Right lobe of liver (tissue), 6 donors: ENCODE measurements around the gene DCC. TPM values are rescaled to one million over a fixed set of nuclear protein-coding genes. Genes with fewer than 3 reads are reported as not detected.

ENCODE experiments used
- ATAC-seq, 4 donors: fragments of 200-7000 bp; cut with Tn5 transposase; one replicate each; pipeline ENCODE4 v1.9.1; 2020; ENCODE audit warnings: mild to moderate bottlenecking in 4 of 4, moderate library complexity in 4 of 4
- DNase-seq, 3 donors: peaks; one replicate each; pipeline ENCODE4 v3.0.0-alpha.2; 2020
- H3K27ac ChIP-seq, 3 donors: fragments of 200-600 bp; one replicate each; pipeline ENCODE4 v1.8.0; 2022
- H3K27me3 ChIP-seq, 2 donors: fragments of 200-600 bp; one replicate each; pipeline ENCODE4 v1.8.0; 2022
- H3K36me3 ChIP-seq, 4 donors: fragments of 200-600 bp; sonication (generic) in 1 of 4; one replicate each; pipeline versions ENCODE4 v1.5.1 to v1.8.0; 2017 to 2022; ENCODE audit warnings: control low read depth in 1 of 4
- H3K4me1 ChIP-seq, 4 donors: fragments of 200-600 bp; sonication (generic) in 1 of 4; one replicate each; pipeline versions ENCODE4 v1.5.1 to v1.8.0; 2017 to 2022; ENCODE audit warnings: control low read depth in 1 of 4
- H3K4me3 ChIP-seq, 3 donors: fragments of 200-600 bp; one replicate each; pipeline ENCODE4 v1.8.0; 2022
- H3K9me3 ChIP-seq, 4 donors: fragments of 200-600 bp; sonication (generic) in 1 of 4; one replicate each; pipeline versions ENCODE4 v1.5.1 to v1.8.0; 2017 to 2022; ENCODE audit warnings: control low read depth in 1 of 4
- CTCF ChIP-seq, 4 donors: fragments of 200-600 bp in 3 of 4; fragments of 450-650 bp in 1 of 4; IDR thresholded peaks; one replicate each; pipeline versions ENCODE4 v1.5.1 to v1.8.0; 2016 to 2022; ENCODE audit warnings: antibody characterized with exemption in 4 of 4, mild to moderate bottlenecking in 2 of 4
- POLR2A ChIP-seq: fragments of 450-650 bp; IDR thresholded peaks from one replicate; pipeline ENCODE4 v1.6.1; 2017; ENCODE audit warnings: antibody characterized with exemption, mild to moderate bottlenecking
- WGBS: methylation state at CpG from one replicate; pipeline ENCODE4 v1.1.6; 2018; ENCODE audit warnings: low coverage, low lambda C conversion rate; ENCODE audit not compliant: insufficient coverage; ENCODE audit errors: missing lambda C conversion rate; 5-methylcytosine and 5-hydroxymethylcytosine counted together
- intact Hi-C, 2 donors: fragments of 100-400 bp; cut with DNase I; formaldehyde crosslinking; loops; one replicate each; pipeline versions ENCODE4 v1.11.2 to v1.14.1; 2022
- total RNA-seq, 6 experiments: library from RNA; depleted of rRNA in 2 of 6; stranded (reverse); fragments of >200 nt in 2 of 6; fragmentation: NEBNext Ultra II Directional in 3 of 6; extraction: Animal tissue kit (Norgen Biotek cat#: 25700) in 3 of 6; gene quantifications; one replicate each; pipeline versions ENCODE4 v1.1.0 to v1.2.4, GENCODE V29; 2016 to 2023
- donor health status: DM: no; HTN: yes; CAD: no.
- donor health status: DM: no; HTN: no; CAD: no.
- donor health status: DM: no; HTN: no; CAD: no.
- donor health status: DM: no; HTN: yes; CAD: no.
- donor health status: DM: no; HTN: yes; CAD: no.

Gene DCC
- total RNA-seq, 6 experiments from 2014 or later, result 0.06 TPM; not detected in 5

GRCh38 chr18:52486052-52486451 lies 146.1 kb downstream of the DCC start:
- Histone ChIP-seq H3K27ac (no peak overlapping the region), H3K4me1 (no peaks in the 10 kb centered on the region), H3K4me3 (no peak overlapping the region), H3K27me3 (no peaks in the 10 kb centered on the region), H3K36me3 (no peaks in the 10 kb centered on the region), H3K9me3 (no peaks in the 10 kb centered on the region)
- no peak for TF ChIP-seq POLR2A
- no peak for TF ChIP-seq CTCF (IDR thresholded peaks at IDR 0.05)
- ATAC-seq (no peak), DNase-seq (no peak)
- intact Hi-C loops, result no loop called here
- WGBS, result 70% methylated on average over 6 of the region's 6 CpGs

- 30% methylated on average over 4 of the region's 4 CpGs for WGBS
- H3K4me1 ChIP-seq, result no peaks in the 10 kb centered on the region
- no peak overlapping the region for H3K4me3 ChIP-seq
- intact Hi-C loops, result no loop called here
- H3K27me3 ChIP-seq, result no peaks in the 10 kb centered on the region
- no peaks in the 10 kb centered on the region for H3K9me3 ChIP-seq
- H3K27ac ChIP-seq, result no peak overlapping the region
- no peak for ATAC-seq
- TF ChIP-seq POLR2A, result no peak
- TF ChIP-seq CTCF (IDR thresholded peaks at IDR 0.05), result no peak
- no peak for DNase-seq
- no peaks in the 10 kb centered on the region for H3K36me3 ChIP-seq
Measured at GRCh38 chr18:52489396-52490306, 149.7 kb downstream of the DCC start.

GRCh38 chr18:52496426-52496825 lies 156.4 kb downstream of the DCC start:
- Histone ChIP-seq H3K4me1 (no peaks in the 10 kb centered on the region), H3K4me3 (no peak overlapping the region), H3K27ac (no peak overlapping the region), H3K36me3 (no peaks in the 10 kb centered on the region), H3K9me3 (no peaks in the 10 kb centered on the region), H3K27me3 (no peaks in the 10 kb centered on the region)
- intact Hi-C loops, result no loop called here
- TF ChIP-seq POLR2A, result no peak
- TF ChIP-seq CTCF (IDR thresholded peaks at IDR 0.05), result no peak
- ATAC-seq (no peak), DNase-seq (no peak)

GRCh38 chr18:52499016-52499415 lies 159.0 kb downstream of the DCC start:
- intact Hi-C loops, result no loop called here
- no peak overlapping the region for H3K4me3 ChIP-seq
- no peaks in the 10 kb centered on the region for H3K9me3 ChIP-seq
- TF ChIP-seq POLR2A (no peak), CTCF (IDR thresholded peaks at IDR 0.05) (no peak)
- no peak for DNase-seq
- H3K27ac ChIP-seq, result no peak overlapping the region
- no peaks in the 10 kb centered on the region for H3K4me1 ChIP-seq
- ATAC-seq, result no peak
- 51% methylated on average over 6 of the region's 6 CpGs for WGBS
- H3K36me3 ChIP-seq, result no peaks in the 10 kb centered on the region
- H3K27me3 ChIP-seq, result no peaks in the 10 kb centered on the region
